PFSK-1 (cell line): ENCODE results near the gene CNPPD1.

ENCODE experiments used
- FOXP2 ChIP-seq: optimal IDR thresholded peaks from 2 replicates; pipeline ENCODE3; 2011; ENCODE audit warnings: borderline replicate concordance, control low read depth, inconsistent platforms; ENCODE audit not compliant: insufficient read depth; ENCODE audit errors: extremely low read length, extremely low read depth
- POLR2AphosphoS5 ChIP-seq: IDR thresholded peaks from 2 replicates; pipeline ENCODE4 v1.6.1; 2012; ENCODE audit warnings: low read depth, mild to moderate bottlenecking, control low read depth, low read length, moderate library complexity
- SIN3A ChIP-seq: IDR thresholded peaks from 2 replicates; pipeline ENCODE4 v1.6.1; 2012; ENCODE audit warnings: mild to moderate bottlenecking, low read length, moderate library complexity, borderline replicate concordance; ENCODE audit not compliant: insufficient read depth
- TAF1 ChIP-seq: IDR thresholded peaks from 2 replicates; pipeline ENCODE4 v1.6.1; 2012; ENCODE audit warnings: low read length, control low read depth, borderline replicate concordance; ENCODE audit not compliant: insufficient read depth
- TF ChIP-seq, protein P1 (sequence below), 2 experiments: IDR thresholded peaks; 2 replicates each; pipeline versions ENCODE4 v1.6.1 to v1.8.0; 2011 to 2012; ENCODE audit warnings: low read depth in 2 of 2, low read length in 2 of 2, control low read depth in 1 of 2, inconsistent platforms in 1 of 2, mild to moderate bottlenecking in 1 of 2, moderate library complexity in 1 of 2; ENCODE audit not compliant: insufficient read depth in 1 of 2

DNA sequence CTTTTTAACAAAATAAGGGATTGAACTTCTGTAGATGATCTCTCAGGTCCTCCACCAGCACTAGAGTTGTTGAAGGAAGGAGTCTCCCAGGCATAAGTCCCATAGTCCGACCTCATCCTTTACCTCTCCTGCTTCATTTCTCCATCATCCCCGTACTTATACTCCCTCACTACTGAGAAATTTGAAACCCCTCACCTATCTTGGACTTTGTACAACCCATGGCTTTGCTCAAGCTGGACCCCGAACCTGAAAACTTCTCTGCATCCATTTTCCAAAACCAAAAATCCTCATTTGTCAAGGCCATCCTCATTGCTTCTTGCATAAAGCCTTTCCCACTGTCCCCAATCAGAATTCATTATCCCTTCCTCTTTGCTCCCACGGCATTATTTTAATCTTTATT, 15.6 kb downstream of the CNPPD1 start:
- no peak for TF ChIP-seq POLR2AphosphoS5
- TF ChIP-seq TAF1 = no peak
- TF ChIP-seq SIN3A = no peak
- TF ChIP-seq, protein P1, sequence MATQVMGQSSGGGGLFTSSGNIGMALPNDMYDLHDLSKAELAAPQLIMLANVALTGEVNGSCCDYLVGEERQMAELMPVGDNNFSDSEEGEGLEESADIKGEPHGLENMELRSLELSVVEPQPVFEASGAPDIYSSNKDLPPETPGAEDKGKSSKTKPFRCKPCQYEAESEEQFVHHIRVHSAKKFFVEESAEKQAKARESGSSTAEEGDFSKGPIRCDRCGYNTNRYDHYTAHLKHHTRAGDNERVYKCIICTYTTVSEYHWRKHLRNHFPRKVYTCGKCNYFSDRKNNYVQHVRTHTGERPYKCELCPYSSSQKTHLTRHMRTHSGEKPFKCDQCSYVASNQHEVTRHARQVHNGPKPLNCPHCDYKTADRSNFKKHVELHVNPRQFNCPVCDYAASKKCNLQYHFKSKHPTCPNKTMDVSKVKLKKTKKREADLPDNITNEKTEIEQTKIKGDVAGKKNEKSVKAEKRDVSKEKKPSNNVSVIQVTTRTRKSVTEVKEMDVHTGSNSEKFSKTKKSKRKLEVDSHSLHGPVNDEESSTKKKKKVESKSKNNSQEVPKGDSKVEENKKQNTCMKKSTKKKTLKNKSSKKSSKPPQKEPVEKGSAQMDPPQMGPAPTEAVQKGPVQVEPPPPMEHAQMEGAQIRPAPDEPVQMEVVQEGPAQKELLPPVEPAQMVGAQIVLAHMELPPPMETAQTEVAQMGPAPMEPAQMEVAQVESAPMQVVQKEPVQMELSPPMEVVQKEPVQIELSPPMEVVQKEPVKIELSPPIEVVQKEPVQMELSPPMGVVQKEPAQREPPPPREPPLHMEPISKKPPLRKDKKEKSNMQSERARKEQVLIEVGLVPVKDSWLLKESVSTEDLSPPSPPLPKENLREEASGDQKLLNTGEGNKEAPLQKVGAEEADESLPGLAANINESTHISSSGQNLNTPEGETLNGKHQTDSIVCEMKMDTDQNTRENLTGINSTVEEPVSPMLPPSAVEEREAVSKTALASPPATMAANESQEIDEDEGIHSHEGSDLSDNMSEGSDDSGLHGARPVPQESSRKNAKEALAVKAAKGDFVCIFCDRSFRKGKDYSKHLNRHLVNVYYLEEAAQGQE (IDR thresholded peaks at IDR 0.05; ENCODE audit: insufficient read depth in 1 of 2, low read depth in 2 of 2, low read length in 2 of 2) = no peak
- TF ChIP-seq FOXP2 = no peak
